ENCODE data around the gene MFN1. TPM values are rescaled to one million over a fixed set of nuclear protein-coding genes. Genes with fewer than 3 reads are reported as not detected.

MFN1 gene
- total RNA-seq, 1 experiment from 2014 or later = 59.0 TPM

- Histone ChIP-seq H3K4me3 (ENCODE audit: low read depth, low read length, poor library complexity, severe bottlenecking) (no peak overlapping the region), H3K9me3 (ENCODE audit: low read depth, low read length, poor library complexity, severe bottlenecking) (no peaks in the 10 kb centered on the region), H3K27ac (ENCODE audit: low read depth, low read length, poor library complexity, severe bottlenecking) (no peak overlapping the region), H3K36me3 (ENCODE audit: insufficient read depth, low read length, poor library complexity, severe bottlenecking) (peaks cover 22% of the 10 kb centered on the region), H3K27me3 (replicated peaks; ENCODE audit: insufficient read depth, low read depth, low read length, poor library complexity) (no peaks in the 10 kb centered on the region), H3K4me1 (ENCODE audit: insufficient read depth, low read length, poor library complexity, severe bottlenecking) (no peaks in the 10 kb centered on the region)
- POLR2A ChIA-PET (ENCODE audit: low non-redundant PET) = no interaction called here
- intact Hi-C loops (cut with micrococcal nuclease; ENCODE audit: unreplicated experiment) = no loop called here
- BruUV-seq (replicated peaks) = no TSS peak
- no peak for DNase-seq (ENCODE audit: low spot score)
- TF ChIP-seq EZH2 (IDR thresholded peaks at IDR 0.05; ENCODE audit: borderline replicate concordance, low read depth, low read length, poor library complexity, severe bottlenecking) = no peak
- no peak for TF ChIP-seq CTCF (conservative IDR thresholded peaks at IDR 0.05; ENCODE audit: low read depth, low read length)
- CTCF ChIA-PET = no interaction called here
These were observed 29.0 kb downstream of the MFN1 start for GRCh38 chr3:179376474-179376873.

GRCh38 chr3:179391906-179392305, 44.4 kb downstream of the MFN1 start:
- Histone ChIP-seq H3K4me1 (ENCODE audit: insufficient read depth, low read length, poor library complexity, severe bottlenecking) (no peaks in the 10 kb centered on the region), H3K27ac (ENCODE audit: low read depth, low read length, poor library complexity, severe bottlenecking) (no peak overlapping the region), H3K9me3 (ENCODE audit: low read depth, low read length, poor library complexity, severe bottlenecking) (no peaks in the 10 kb centered on the region), H3K4me3 (ENCODE audit: low read depth, low read length, poor library complexity, severe bottlenecking) (no peak overlapping the region), H3K27me3 (replicated peaks; ENCODE audit: insufficient read depth, low read depth, low read length, poor library complexity) (no peaks in the 10 kb centered on the region), H3K36me3 (ENCODE audit: insufficient read depth, low read length, poor library complexity, severe bottlenecking) (peaks cover 30% of the 10 kb centered on the region)
- DNase-seq (ENCODE audit: low spot score) = no peak
- POLR2A ChIA-PET (ENCODE audit: low non-redundant PET) = no interaction called here
- CTCF ChIA-PET = no interaction called here
- BruUV-seq (replicated peaks) = no TSS peak
- intact Hi-C loops (cut with micrococcal nuclease; ENCODE audit: unreplicated experiment) = no loop called here
- TF ChIP-seq EZH2 (IDR thresholded peaks at IDR 0.05; ENCODE audit: borderline replicate concordance, low read depth, low read length, poor library complexity, severe bottlenecking) (no peak), CTCF (conservative IDR thresholded peaks at IDR 0.05; ENCODE audit: low read depth, low read length) (no peak)

GRCh38 chr3:179398574-179399231, 51.2 kb downstream of the MFN1 start:
- intact Hi-C loops (cut with micrococcal nuclease; ENCODE audit: unreplicated experiment) = no loop called here
- peaks cover 28% of the 10 kb centered on the region for H3K36me3 ChIP-seq (ENCODE audit: insufficient read depth, low read length, poor library complexity, severe bottlenecking)
- ChIA-PET POLR2A (ENCODE audit: low non-redundant PET) (no interaction called here), CTCF (no interaction called here)
- no peak overlapping the region for H3K4me3 ChIP-seq (ENCODE audit: low read depth, low read length, poor library complexity, severe bottlenecking)
- no peak for DNase-seq (ENCODE audit: low spot score)
- TF ChIP-seq CTCF (conservative IDR thresholded peaks at IDR 0.05; ENCODE audit: low read depth, low read length) (no peak), EZH2 (IDR thresholded peaks at IDR 0.05; ENCODE audit: borderline replicate concordance, low read depth, low read length, poor library complexity, severe bottlenecking) (no peak)
- no peaks in the 10 kb centered on the region for H3K9me3 ChIP-seq (ENCODE audit: low read depth, low read length, poor library complexity, severe bottlenecking)
- H3K27me3 ChIP-seq (replicated peaks; ENCODE audit: insufficient read depth, low read depth, low read length, poor library complexity) = no peaks in the 10 kb centered on the region
- H3K27ac ChIP-seq (ENCODE audit: low read depth, low read length, poor library complexity, severe bottlenecking) = no peak overlapping the region
- no TSS peak for BruUV-seq (replicated peaks)
- H3K4me1 ChIP-seq (ENCODE audit: insufficient read depth, low read length, poor library complexity, severe bottlenecking) = no peaks in the 10 kb centered on the region

All from A673 (cell line).